Activated CD4-positive, alpha-beta memory T cell treated with anti-CD3 and anti-CD28 coated beads, Interleukin-2, amount 10 ng/mL, durations not matched to agents 7 days and 5 days (primary cell): Measurements from ENCODE around the gene AMPH. TPM values are rescaled to one million over a fixed set of nuclear protein-coding genes. Genes with fewer than 3 reads are reported as not detected.
A peak's percentile ranks its signal among the peaks of the same experiment; 100 is the strongest.

Experiments
- CTCF ChIA-PET: fragments of 350-600 bp; sonication (Branson Sonifier 250); formaldehyde crosslinking; loops from one replicate; lab custom pipeline; 2021; ENCODE audit warnings: antibody characterized with exemption, inconsistent platforms; lab: Charles Lee
- POLR2A ChIA-PET: fragments of 350-600 bp; sonication (Branson Sonifier 250); formaldehyde crosslinking; loops from one replicate; lab custom pipeline; 2021; ENCODE audit warnings: antibody characterized with exemption; lab: Charles Lee
- DNase-seq: peaks from one replicate; pipeline ENCODE4 v3.0.0-alpha.2; 2020
- H3K27ac Mint-ChIP-seq: one replicate; pipeline ENCODE4 v1.8.0; 2021; ENCODE audit warnings: mild to moderate bottlenecking, mixed read lengths
- H3K27me3 Mint-ChIP-seq: one replicate; pipeline ENCODE4 v1.8.0; 2021; ENCODE audit warnings: mixed read lengths
- H3K36me3 Mint-ChIP-seq: one replicate; pipeline ENCODE4 v1.8.0; 2021; ENCODE audit warnings: low read depth, mixed read lengths
- H3K4me1 Mint-ChIP-seq: one replicate; pipeline ENCODE4 v1.8.0; 2021; ENCODE audit warnings: mixed read lengths
- H3K4me3 Mint-ChIP-seq: one replicate; pipeline ENCODE4 v1.8.0; 2021; ENCODE audit warnings: mild to moderate bottlenecking, mixed read lengths
- H3K9me3 Mint-ChIP-seq: one replicate; pipeline ENCODE4 v1.8.0; 2021; ENCODE audit warnings: mixed read lengths
- total RNA-seq, 2 experiments: library from RNA; stranded (reverse); gene quantifications; one replicate each; pipeline ENCODE4 v1.2.3, GENCODE V29; 2021

The AMPH gene
- total RNA-seq, 2 experiments from 2014 or later = not detected

DNA sequence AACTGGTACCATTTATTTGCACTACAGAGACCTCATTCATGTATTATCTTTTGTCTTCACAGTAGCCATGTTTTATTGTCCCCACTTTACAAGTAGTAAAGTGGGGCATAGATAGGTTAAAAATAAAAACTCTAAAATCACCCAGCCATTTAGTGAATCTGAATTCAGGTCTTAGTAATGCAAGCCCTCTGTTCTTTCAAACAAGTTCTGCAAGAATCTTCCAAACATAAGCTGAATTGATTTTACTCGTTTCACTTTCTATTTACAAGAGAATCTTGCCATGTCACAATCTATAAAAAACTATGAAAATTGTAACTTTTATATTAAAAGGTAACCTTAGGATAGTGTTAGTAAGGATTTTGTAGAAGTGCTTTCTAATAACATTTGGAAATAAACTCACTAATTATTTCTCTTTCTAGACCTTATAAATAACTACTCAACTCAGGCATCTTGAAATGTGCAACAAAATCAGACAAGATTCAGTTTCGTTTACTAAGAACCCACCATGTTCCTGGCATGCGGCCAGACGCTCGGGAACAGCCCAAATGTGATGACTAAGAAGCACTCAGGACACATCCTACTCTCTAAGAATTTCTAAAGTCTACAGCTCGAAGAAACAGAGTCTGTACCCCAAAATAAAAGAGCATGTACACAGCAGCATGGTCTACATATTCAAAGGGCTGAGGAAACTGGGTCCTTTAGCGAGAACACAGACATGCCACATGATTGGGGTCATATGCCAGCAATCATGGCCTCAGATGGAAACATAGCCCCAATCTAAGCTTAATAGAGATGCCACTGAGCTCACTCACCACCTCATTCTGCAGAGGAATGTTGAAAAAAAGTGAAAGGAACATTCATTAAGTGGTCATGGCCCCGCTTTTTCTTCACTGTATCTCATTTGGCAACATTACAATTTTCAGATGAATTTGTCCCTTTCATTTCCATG, 167.6 kb downstream of the AMPH start:
- Mint-ChIP-seq H3K4me1 (peaks cover 19% of the 10 kb centered on the region), H3K27ac (peak overlapping the region; percentile 74), H3K36me3 (peaks cover 2% of the 10 kb centered on the region), H3K9me3 (peaks cover 4% of the 10 kb centered on the region), H3K4me3 (peak overlapping the region; percentile 30), H3K27me3 (no peaks in the 10 kb centered on the region)
- ChIA-PET POLR2A (interaction anchor here (1.1 kb wide), 1 partner anchor 13 kb away, joined by 3 read pairs; no protein-coding TSS in a partner anchor), CTCF (no interaction called here)
- peak; percentile 81 for DNase-seq

DNA sequence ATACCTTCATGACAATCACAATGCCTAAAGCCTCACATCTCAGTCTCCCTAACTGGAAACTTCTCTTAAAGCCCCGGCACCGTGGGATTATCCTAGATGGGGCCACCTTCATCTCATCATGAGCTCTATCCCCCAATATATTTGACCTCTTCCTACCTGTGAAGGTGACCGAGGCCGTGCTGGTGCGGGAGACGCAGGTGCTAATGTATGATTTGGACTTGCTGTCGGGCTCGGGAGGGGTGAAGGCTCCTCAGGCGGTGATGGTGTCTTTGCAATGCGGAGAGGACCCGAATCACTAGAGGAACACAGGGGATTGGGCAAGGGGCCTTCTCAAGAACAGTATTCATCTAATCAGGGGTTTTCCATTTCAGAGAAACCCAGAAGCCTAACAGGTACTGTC, 168.4 kb downstream of the AMPH start:
- Mint-ChIP-seq H3K27me3 (peaks cover 4% of the 10 kb centered on the region), H3K4me3 (no peak overlapping the region), H3K4me1 (peaks cover 19% of the 10 kb centered on the region), H3K36me3 (peaks cover 2% of the 10 kb centered on the region), H3K9me3 (peaks cover 4% of the 10 kb centered on the region), H3K27ac (peak overlapping the region; percentile 74)
- ChIA-PET CTCF (no interaction called here), POLR2A (interaction anchor here (1.1 kb wide), 1 partner anchor 14 kb away, joined by 3 read pairs; no protein-coding TSS in a partner anchor)
- DNase-seq = no peak

DNA sequence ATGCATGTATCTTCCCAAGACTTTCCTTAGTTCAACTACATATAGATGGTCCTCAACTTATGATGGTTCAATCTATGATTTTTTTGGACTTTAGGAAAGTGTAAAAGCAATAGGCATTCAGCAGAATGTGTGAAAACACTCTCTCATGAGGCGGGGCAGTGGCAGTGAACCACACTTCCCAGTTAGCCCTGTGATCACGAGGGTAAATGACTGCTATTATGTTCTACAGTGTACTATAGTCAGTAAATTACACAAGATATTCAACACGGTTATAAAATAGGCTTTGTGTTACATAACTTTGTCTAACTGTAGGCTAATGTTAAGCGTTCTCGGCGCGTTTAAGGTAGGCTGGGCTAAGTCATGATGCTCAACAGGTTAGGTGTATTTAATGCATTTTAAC, 169.3 kb downstream of the AMPH start:
- Mint-ChIP-seq H3K27ac (no peak overlapping the region), H3K9me3 (peaks cover 4% of the 10 kb centered on the region), H3K27me3 (peaks cover 4% of the 10 kb centered on the region), H3K4me3 (no peak overlapping the region), H3K36me3 (peaks cover 2% of the 10 kb centered on the region), H3K4me1 (peaks cover 19% of the 10 kb centered on the region)
- ChIA-PET POLR2A (no interaction called here), CTCF (no interaction called here)
- no peak for DNase-seq

DNA sequence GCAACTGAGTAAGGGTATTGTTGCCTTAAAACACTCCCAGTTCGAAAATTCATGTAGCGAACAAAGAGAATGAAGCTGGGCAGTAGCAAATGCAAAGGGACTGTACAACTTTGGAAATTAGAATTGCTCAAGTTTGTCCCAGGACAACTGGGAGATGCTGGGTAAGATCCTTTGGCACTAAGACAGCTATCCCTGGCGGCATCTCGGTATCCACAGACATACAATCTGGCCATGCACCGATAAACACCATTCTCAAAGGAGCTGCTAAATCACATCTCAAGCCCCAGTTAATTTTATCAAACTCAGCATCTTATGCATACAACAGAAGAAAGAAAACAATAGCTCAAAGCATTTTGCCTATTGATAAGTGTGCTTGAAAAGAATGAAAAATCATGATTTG, 177.3 kb downstream of the AMPH start:
- DNase-seq = no peak
- Mint-ChIP-seq H3K27ac (no peak overlapping the region), H3K27me3 (peaks cover 10% of the 10 kb centered on the region), H3K36me3 (no peaks in the 10 kb centered on the region), H3K4me1 (no peaks in the 10 kb centered on the region), H3K9me3 (no peaks in the 10 kb centered on the region), H3K4me3 (no peak overlapping the region)
- POLR2A ChIA-PET = no interaction called here
- CTCF ChIA-PET = no interaction called here

GRCh38 chr7:38453168-38453567, 178.0 kb downstream of the AMPH start:
- Mint-ChIP-seq H3K9me3 (no peaks in the 10 kb centered on the region), H3K27ac (no peak overlapping the region), H3K4me3 (no peak overlapping the region), H3K36me3 (no peaks in the 10 kb centered on the region), H3K4me1 (no peaks in the 10 kb centered on the region), H3K27me3 (peaks cover 6% of the 10 kb centered on the region)
- no peak for DNase-seq
- POLR2A ChIA-PET = no interaction called here
- CTCF ChIA-PET = no interaction called here

GRCh38 chr7:38452681-38453108, 178.5 kb downstream of the AMPH start:
- DNase-seq = no peak
- CTCF ChIA-PET = interaction anchor here (1.0 kb wide), 1 partner anchor 208 kb away, joined by 3 read pairs; no protein-coding TSS in a partner anchor
- Mint-ChIP-seq H3K4me3 (no peak overlapping the region), H3K9me3 (no peaks in the 10 kb centered on the region), H3K4me1 (no peaks in the 10 kb centered on the region), H3K36me3 (no peaks in the 10 kb centered on the region), H3K27ac (no peak overlapping the region), H3K27me3 (peaks cover 6% of the 10 kb centered on the region)
- POLR2A ChIA-PET = no interaction called here

GRCh38 chr7:38451840-38452239, 179.3 kb downstream of the AMPH start:
- no peak overlapping the region for H3K27ac Mint-ChIP-seq
- H3K27me3 Mint-ChIP-seq = peaks cover 6% of the 10 kb centered on the region
- DNase-seq = no peak
- no peaks in the 10 kb centered on the region for H3K4me1 Mint-ChIP-seq
- ChIA-PET POLR2A (no interaction called here), CTCF (interaction anchor here (1.0 kb wide), 1 partner anchor 208 kb away, joined by 3 read pairs; no protein-coding TSS in a partner anchor)
- no peaks in the 10 kb centered on the region for H3K36me3 Mint-ChIP-seq
- no peaks in the 10 kb centered on the region for H3K9me3 Mint-ChIP-seq
- no peak overlapping the region for H3K4me3 Mint-ChIP-seq

GRCh38 chr7:38448584-38449234, 182.5 kb downstream of the AMPH start:
- CTCF ChIA-PET = no interaction called here
- no peaks in the 10 kb centered on the region for H3K4me1 Mint-ChIP-seq
- DNase-seq = no peak
- H3K4me3 Mint-ChIP-seq = no peak overlapping the region
- H3K36me3 Mint-ChIP-seq = no peaks in the 10 kb centered on the region
- POLR2A ChIA-PET = no interaction called here
- H3K27me3 Mint-ChIP-seq = peaks cover 6% of the 10 kb centered on the region
- no peak overlapping the region for H3K27ac Mint-ChIP-seq
- no peaks in the 10 kb centered on the region for H3K9me3 Mint-ChIP-seq

GRCh38 chr7:38448054-38448453, 183.1 kb downstream of the AMPH start:
- POLR2A ChIA-PET = no interaction called here
- peaks cover 2% of the 10 kb centered on the region for H3K27me3 Mint-ChIP-seq
- no peak overlapping the region for H3K27ac Mint-ChIP-seq
- CTCF ChIA-PET = no interaction called here
- no peaks in the 10 kb centered on the region for H3K9me3 Mint-ChIP-seq
- no peaks in the 10 kb centered on the region for H3K4me1 Mint-ChIP-seq
- DNase-seq = no peak
- no peak overlapping the region for H3K4me3 Mint-ChIP-seq
- no peaks in the 10 kb centered on the region for H3K36me3 Mint-ChIP-seq

DNA sequence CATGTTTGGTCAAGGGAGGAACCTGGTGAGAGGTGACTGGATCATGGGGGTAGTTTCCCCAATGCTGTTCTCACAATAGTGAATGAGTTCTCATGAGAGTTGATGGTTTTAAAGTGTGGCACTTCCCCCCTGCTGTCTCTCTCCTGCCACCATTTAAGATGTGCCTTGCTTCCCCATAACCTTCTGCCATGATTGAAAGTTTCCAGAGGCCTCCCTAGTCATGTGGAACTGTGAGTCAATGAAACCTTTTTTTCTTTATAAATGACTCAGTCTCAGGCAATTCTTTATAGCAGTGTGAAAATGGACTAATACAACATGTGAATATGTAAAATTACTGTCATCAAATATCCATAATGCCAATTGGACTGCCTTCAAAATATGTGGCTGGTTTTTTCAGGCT, 192.2 kb downstream of the AMPH start:
- H3K4me3 Mint-ChIP-seq = no peak overlapping the region
- no peak overlapping the region for H3K27ac Mint-ChIP-seq
- POLR2A ChIA-PET = no interaction called here
- CTCF ChIA-PET = interaction anchor here (0.6 kb wide), 1 partner anchor 312 kb away, joined by 3 read pairs; no protein-coding TSS in a partner anchor
- DNase-seq = no peak
- H3K27me3 Mint-ChIP-seq = peaks cover 2% of the 10 kb centered on the region
- H3K9me3 Mint-ChIP-seq = no peaks in the 10 kb centered on the region
- H3K36me3 Mint-ChIP-seq = no peaks in the 10 kb centered on the region
- H3K4me1 Mint-ChIP-seq = no peaks in the 10 kb centered on the region

GRCh38 chr7:38432671-38433070, 198.5 kb downstream of the AMPH start:
- ChIA-PET CTCF (interaction anchor here (0.8 to 2.7 kb wide), 2 partner anchors 34 to 59 kb away, joined by 3 to 9 read pairs; no protein-coding TSS in a partner anchor), POLR2A (no interaction called here)
- H3K36me3 Mint-ChIP-seq = no peaks in the 10 kb centered on the region
- DNase-seq = no peak
- no peak overlapping the region for H3K27ac Mint-ChIP-seq
- no peak overlapping the region for H3K4me3 Mint-ChIP-seq
- no peaks in the 10 kb centered on the region for H3K27me3 Mint-ChIP-seq
- no peaks in the 10 kb centered on the region for H3K9me3 Mint-ChIP-seq
- peaks cover 2% of the 10 kb centered on the region for H3K4me1 Mint-ChIP-seq

DNA sequence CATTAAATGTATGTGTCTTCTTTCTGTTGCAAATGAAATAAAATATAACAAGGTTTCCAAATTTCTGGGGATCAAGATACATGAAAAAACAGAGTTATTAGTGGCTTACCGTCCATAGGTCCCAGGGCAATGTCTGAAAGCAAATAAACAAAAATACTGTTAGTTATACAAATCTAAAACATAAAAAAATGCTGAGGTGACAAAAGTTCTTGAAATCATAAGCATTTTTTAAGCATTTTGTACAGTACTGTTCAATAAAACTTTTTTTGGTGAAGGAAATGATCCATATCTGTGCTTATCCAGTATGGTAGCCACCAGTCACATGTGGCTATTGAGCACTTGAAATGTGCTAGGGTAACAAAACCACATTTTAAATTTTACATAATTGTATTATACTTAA, 199.1 kb downstream of the AMPH start:
- Mint-ChIP-seq H3K4me3 (no peak overlapping the region), H3K27ac (no peak overlapping the region), H3K36me3 (no peaks in the 10 kb centered on the region), H3K27me3 (no peaks in the 10 kb centered on the region), H3K4me1 (peaks cover 8% of the 10 kb centered on the region), H3K9me3 (no peaks in the 10 kb centered on the region)
- ChIA-PET CTCF (interaction anchor here (2.7 kb wide), 1 partner anchor 33 kb away, joined by 9 read pairs; no protein-coding TSS in a partner anchor), POLR2A (no interaction called here)
- DNase-seq = no peak

DNA sequence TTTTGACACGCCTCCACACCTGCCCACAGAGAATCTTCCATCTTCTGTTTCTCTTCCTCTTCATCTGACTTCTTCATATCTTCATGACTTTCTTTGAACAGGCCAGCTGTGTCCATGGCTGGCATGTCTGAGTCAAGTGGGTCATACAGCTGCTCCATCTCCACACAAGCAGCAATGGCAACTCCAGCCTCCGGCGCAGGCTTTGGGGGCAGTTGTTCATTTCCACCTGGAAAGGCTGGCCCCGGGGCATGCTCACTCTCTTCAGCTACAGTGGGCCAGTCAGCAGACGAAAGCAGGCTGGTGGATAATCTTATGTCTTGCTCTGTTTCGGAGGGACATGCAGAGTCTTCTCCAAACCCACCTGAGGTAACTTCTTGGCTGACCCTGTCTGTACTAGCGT, 202.1 kb downstream of the AMPH start:
- POLR2A ChIA-PET = no interaction called here
- Mint-ChIP-seq H3K4me1 (peaks cover 30% of the 10 kb centered on the region), H3K9me3 (no peaks in the 10 kb centered on the region), H3K27ac (no peak overlapping the region), H3K4me3 (no peak overlapping the region), H3K36me3 (no peaks in the 10 kb centered on the region), H3K27me3 (no peaks in the 10 kb centered on the region)
- DNase-seq = no peak
- CTCF ChIA-PET = no interaction called here
